GM21737 (cell line): Measurements from ENCODE around the gene SEMA4A.
"Not testable (repeated sequence)": the region's sequence is repeated elsewhere in the genome, so short reads cannot be mapped to it uniquely, and the experiment has no call there.

Source experiments
- ATAC-seq: cut with Tn5 transposase; IDR thresholded peaks from one replicate; pipeline ENCODE4 v1.9.1; 2021; ENCODE audit warnings: mild to moderate bottlenecking, moderate library complexity; ENCODE audit not compliant: unreplicated experiment

The SEMA4A gene

DNA sequence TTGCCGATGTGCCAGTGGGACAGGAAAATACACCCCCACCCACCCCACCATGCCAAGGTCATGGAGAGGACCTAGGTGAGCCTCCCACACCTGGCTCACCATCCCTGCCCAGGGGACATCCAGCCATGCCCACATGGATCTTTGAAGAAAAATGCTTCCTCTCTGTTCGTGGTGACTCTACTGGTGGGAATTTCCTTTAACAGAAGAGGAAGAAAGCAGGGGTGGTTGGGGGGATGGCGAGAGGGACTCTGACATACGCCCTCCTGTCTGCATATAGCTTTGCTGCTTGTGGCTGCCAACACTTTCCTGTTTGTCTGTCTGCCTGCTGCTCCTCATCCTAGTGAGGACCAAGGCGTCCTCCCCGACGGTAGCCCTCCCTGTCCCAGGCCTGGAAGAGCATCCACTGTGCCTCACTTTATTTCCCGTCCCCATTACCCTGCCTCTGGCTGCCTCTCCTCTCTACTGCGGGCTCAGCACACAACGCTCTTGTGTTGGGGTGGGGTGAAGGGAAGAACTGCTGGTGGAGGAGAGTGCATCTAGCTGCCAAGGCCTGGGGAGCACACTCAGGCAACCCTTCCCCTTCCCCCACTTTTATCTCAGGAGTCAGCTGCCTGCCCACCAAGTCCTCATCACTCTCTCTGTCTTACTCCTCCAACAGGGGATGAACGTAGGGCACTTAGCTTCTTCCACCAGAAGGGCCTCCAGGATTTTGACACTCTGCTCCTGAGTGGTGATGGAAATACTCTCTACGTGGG, 2.5 kb downstream of the SEMA4A start:
- no peak for ATAC-seq

DNA sequence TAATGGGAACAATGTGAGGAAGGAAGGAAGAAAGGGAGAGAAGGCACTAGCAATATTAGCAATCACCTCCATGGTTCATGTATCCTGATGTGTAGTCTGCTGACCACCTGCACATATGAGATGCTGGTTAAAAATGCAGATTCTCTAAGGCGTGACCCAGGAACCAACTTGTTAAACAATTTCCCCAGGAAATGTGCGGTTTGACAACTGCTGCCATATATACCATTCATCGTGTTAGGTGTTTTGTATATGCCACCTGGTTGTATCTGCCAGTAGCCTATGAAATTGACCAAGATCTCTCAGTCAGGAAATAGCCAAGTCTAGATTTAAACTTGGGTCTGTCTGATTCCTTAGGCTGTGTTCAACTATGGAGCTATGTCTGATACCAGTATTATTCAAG, 4.1 kb downstream of the SEMA4A start:
- ATAC-seq, result no peak

DNA sequence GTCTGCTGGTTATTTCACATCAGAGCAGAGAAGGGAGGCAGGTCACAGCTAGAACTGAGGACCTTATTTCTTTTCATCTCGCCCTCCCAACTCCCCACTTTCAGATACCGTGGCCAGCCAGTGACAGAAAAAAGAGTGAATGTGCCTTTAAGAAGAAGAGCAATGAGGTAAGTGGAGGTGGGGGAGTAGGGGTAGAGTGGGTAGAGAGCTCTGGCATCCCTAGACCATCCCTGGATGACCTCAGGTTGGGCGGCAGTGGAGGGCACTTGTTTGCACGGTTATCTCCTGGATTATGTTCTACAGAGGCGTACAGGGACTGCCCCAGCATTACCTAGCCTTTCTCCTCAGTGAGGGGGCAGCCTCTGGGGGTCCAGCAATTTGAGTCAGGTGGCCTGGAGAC, 4.6 kb downstream of the SEMA4A start:
- ATAC-seq, result no peak

DNA sequence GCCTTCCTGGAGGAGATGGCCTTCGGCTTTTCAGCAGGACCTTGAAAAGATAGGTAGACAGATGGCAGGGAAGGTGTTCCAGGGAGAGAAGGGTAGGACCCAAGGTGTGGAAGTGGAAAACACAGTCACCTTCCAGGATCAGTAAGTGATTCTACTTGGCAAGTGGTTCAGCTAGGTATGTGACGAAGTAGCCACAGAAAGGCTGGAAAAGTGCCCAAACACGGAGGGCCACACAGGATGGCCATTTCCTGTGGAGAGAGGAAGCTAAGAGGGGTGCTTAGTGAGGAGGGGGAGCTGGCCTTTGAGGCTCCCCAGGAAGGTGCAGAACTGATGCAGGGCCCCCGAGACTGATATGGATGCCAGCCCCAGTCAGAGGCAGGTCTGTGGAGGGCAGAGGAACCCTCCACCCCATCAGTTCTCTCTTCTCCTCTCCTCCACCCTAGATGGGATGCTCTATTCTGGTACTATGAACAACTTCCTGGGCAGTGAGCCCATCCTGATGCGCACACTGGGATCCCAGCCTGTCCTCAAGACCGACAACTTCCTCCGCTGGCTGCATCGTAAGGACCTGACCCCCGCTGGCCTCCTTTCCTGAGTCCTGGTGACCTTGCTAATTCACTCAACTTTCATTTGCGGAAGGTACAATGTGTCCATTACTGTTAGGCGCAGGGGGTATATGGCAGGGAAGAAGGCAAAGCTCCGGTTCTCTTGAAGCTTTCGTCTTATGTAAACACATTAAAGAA, 6.8 kb downstream of the SEMA4A start:
- no peak for ATAC-seq

DNA sequence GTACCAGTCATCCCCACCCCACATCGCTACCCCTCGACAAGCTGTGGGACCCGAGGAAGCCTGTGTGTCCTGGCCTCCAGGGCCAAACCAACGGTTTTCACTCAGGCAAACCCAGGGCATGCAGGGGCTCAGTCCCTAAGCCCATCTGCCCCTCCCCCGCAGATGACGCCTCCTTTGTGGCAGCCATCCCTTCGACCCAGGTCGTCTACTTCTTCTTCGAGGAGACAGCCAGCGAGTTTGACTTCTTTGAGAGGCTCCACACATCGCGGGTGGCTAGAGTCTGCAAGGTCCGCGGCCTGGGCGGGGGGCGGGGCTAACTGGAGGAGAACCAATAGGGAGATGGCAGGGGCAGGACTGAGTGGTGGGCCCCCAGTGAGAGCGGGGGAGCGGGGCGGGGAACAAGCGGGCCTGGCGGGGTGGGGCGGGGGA, 7.4 kb downstream of the SEMA4A start:
- ATAC-seq, result no peak

DNA sequence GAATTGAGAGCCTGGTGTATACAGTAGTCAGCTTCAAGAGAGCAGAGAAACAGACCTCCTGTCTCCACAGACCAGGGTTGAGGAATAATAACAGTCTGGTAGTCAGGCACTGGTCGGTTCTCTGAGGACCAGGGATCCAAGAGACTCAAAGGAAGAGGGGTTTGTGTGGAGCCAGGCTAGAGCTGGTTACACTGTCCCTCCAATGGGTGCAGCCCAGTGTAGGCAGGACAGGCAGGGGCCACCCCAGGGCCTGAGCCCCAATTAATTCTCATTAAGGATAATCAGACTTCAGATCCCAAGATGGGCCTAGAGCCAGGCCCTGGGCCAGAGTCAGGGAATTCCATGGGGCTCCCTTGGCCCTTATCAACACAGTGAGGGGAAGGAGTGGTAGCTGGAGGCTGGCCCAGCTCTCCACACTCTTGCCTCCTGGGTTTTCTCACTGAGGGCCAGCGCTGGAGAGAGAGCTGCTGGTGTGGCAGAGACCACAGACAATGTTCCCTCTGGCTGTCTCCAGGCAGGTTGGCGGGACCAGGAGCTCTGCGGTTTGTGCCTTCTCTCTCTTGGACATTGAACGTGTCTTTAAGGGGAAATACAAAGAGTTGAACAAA, 9.1 kb downstream of the SEMA4A start:
- ATAC-seq, result no peak

DNA sequence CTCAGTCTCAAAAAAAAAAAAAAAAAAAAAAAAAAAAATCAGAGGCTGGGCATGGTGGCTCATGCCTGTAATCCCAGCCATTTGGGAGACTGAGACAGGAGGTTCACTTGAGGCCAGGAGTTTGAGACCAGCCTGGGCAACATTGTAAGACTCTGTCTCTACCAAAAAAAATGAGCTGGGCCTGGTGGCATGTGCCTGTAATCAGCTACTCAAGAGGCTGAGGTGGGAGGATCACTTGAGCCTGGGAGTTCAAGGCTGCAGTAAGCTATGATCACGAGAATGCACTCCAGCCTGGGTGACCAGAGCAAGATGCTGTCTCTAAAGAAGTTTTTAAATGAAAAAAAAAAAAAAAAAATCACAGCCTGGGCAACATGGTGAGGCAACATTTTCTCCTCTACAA, 10.3 kb downstream of the SEMA4A start:
- ATAC-seq, result no peak

DNA sequence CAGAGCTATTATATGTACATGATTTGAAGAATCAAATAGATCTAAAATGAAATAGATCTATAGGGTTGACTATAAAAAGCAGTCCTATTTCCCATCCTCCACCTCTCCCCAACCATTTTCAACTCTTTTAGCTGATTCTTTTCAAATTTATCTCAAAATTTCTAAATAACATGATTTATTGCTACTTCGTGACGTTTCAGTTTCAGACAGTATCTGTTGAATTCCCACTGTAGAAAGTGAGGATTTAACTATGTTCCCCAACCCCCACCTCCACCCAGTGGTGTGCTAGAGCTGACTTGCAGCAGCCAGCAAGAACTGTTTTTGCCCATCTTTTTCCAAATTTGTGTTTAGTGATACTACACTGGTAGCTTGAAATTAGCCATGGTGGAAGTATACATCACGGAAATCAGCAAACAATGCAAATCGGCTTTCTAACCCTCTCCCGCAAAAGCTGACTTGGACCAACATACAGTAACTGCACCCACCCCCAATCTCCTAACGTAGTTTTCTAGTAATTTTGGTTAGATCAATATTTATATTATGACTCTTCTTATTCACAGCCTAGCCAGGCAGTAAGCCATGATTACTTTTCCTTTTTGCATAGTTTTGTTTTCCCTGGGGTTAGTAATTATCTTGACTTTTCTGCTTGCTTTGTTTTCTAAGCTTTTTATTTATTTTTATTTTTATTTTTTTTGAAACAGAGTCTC, 10.9 kb downstream of the SEMA4A start:
- ATAC-seq, result no peak

DNA sequence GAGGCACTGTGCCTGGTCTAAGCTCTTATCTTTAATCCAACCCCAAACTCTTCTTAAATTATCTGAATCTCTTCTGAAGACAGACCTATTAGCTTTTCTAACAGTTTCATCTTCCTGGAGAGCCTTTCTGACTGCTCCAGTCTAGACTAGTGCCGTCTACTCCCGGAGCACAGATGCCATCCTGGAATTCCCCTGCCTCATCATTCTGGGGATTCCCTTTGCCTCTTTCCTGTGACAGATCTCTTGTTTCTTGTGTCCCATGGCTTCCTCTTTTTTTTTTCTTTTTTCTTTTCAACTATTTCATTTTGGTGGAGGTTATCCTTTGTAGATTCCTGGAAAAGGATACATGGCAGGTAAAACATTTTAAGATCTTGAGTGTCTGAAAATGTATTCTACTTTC, 11.7 kb downstream of the SEMA4A start:
- no peak for ATAC-seq

DNA sequence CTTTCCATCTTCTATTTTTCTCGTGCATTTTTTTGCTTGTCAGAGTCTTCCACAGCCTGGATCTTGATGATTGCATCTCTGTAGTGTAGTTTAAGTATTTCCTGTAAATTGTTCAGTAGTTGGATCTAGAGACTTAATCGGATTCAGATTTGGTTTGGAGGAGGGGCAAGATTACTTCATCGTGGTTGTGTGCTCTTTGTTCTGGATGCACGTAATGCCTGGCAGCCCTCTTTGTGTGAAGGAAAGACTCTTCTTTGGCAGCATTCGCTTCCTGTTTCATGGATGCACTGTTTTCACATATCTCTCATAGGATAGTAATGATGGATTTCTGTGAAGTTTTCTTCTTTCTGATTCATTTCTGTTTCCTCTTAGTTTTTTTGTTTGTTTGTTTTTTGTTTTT, 14.2 kb downstream of the SEMA4A start:
- ATAC-seq, result no peak

DNA sequence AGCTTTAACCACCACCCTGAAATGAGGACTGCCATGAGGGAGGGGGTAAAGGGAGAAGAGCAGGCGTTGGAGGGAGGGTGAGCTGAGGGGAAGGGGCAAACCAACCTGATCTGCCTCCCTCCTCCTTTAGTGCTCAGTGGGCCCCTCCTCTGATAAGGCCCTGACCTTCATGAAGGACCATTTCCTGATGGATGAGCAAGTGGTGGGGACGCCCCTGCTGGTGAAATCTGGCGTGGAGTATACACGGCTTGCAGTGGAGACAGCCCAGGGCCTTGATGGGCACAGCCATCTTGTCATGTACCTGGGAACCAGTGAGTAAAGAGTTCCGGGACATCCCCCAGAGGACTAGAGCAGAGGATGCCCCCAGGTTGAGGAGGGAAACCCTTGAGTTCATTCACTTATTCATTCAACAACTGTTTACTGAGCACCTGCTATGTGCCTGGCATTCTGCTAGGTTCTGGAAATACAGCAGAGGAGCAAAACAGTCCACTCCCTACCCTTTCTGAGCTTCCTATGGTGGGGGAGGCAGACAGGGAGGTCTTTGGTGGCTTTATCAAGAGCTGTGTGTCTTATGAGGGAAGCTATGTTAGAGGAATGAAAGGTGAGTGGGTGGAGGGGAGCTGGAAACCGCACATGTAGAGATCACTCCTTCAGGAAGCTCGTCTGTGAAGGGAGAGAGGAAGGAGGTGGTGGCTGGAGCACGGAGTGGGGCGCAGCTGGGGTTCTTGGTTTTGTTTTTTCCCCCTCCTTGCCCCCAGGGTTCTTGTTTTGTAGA, 19.5 kb downstream of the SEMA4A start:
- ATAC-seq, result no peak

DNA sequence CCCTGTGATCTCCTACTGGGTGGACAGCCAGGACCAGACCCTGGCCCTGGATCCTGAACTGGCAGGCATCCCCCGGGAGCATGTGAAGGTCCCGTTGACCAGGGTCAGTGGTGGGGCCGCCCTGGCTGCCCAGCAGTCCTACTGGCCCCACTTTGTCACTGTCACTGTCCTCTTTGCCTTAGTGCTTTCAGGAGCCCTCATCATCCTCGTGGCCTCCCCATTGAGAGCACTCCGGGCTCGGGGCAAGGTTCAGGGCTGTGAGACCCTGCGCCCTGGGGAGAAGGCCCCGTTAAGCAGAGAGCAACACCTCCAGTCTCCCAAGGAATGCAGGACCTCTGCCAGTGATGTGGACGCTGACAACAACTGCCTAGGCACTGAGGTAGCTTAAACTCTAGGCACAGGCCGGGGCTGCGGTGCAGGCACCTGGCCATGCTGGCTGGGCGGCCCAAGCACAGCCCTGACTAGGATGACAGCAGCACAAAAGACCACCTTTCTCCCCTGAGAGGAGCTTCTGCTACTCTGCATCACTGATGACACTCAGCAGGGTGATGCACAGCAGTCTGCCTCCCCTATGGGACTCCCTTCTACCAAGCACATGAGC, 23.3 kb downstream of the SEMA4A start:
- no peak for ATAC-seq

DNA sequence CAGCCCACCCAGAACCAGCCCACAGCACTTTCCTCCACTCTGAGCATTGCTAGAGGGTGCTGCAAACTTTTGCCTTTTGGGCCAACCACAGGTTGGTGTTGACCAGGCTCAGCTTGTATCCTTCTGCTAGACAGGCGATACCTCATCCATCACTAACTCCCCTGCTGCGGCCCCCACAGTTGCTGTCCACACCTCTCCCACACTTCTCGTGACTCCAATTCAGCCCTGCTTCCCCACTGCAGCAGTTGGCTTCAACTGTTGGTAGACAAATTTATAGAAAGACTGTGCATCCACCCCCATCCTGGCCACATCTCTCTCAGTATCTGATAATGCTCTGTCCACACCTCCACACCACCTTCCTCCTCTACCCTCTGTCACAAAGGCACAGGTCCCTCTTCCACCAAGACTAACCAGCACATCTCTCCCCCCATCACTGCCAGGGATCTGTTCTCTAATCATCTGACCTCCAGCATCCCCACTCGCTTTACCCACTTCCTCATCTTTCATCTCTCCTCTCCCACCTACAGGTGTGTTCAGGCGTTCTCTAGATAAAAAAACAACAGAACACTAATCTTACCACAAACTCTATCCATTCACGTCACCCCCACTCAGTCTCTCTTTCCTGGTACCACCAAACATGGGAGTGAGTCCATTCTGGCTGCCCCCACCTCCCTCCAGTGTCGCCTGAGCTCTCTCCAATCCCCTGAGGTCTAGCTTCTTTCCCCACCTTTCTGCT, 24.7 kb downstream of the SEMA4A start:
- ATAC-seq, result no peak

DNA sequence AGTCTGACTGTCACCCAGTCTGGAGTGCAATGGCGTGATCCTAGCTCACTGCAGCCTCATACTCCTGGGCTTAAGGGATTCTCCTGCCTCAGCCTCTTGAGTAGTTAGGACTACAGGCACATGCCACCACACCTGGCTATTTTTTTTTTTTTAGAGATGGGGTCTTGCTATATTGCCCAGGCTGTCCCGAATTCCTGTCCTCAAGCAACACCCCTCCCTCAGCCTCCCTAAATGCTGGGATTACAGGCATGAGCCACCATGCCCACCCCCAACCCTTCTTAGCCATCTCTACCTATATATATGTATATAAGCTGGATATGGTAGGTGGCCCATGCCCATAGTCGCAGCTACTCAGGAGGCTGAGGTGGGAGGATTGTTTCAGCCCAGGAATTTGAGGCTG, 27.1 kb downstream of the SEMA4A start:
- ATAC-seq, result no peak

DNA sequence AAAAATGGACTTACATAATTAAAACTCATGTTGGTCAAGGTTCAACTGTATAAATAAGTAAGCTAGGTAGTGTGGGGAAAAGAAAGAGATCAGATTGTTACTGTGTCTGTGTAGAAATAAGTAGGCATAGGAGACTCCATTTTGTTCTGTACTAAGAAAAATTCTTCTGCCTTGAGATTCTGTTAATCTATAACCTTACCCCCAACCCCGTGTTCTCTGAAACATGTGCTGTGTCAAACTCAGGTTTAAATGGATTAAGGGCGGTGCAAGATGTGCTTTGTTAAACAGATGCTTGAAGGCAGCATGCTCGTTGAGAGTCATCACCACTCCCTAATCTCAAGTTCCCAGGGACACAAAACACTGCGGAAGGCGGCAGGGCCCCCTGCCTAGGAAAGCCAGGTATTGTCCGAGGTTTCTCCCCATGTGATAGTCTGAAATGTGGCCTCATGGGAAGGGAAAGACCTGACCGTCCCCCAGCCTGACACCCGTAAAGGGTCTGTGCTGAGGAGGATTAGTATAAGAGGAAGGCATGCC, 28.1 kb downstream of the SEMA4A start:
- ATAC-seq, result not testable (repeated sequence)

DNA sequence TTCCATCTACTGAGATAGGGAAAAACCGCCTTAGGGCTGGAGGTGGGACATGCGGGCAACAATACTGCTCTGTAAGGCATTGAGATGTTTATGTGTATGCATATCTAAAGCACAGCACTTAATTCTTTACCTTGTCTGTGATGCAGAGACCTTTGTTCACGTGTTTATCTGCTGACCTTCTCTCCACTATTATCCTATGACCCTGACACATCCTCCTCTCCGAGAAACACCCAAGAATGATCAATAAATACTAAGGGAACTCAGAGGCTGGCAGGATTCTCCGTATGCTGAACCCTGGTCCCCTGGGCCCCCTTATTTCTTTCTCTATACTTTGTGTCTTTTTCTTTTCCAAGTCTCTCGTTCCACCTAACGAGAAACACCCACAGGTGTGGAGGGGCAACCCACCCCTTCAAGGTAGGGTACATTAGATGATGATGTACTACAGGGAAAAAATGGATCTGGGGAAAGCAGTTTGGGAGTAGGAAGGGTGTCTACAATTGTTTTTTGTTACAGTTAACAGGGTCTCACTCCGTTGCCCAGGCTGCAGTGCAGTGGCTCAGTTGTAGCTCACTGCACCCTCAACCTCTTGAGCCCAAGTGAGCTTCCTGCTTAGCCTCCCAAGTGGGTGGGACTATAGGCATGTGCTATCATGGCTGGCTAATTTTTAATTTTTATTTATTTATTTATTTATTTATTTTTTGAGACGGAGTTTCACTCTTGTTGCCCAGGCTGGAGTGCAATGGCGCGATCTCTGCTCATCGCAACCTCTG, 28.8 kb downstream of the SEMA4A start:
- not testable (repeated sequence) for ATAC-seq

DNA sequence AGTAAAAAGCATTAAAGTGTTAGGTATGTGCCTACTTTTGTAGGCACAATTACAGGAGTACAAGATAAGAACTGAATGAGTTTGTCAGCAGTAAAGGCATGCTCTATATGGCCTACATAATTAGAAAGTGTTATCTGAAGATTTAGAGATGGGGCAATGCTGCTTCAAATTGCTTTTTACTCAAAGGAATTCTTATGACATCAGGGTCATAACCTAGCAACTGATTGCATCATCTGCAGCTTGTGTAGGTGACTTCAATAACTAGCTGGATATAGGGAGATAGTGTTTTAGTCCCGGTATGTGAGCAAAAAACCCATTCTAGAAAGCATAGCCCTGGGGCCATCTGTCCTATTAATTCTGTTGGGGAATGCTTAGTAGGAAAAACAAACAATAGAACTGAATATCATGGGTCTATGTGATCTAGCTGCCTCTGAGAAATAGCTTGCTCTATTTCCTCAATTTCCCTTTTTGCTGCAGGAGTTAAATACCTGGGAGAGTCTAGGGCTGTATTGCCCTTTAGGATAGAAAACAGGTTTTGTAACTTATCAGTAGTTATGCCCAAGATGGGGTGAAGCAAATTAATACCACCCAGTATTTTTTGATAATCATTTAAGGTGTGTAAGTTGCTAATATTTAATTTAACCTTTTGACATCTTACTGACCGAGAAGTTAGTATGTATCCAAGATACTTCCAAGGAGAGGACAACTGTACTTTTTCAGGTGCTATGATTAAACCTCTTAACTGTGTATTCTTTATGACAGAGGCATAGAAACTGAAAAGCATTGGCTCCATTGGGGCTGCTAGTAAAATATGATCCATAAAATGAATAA, 33.2 kb downstream of the SEMA4A start:
- not testable (repeated sequence) for ATAC-seq

DNA sequence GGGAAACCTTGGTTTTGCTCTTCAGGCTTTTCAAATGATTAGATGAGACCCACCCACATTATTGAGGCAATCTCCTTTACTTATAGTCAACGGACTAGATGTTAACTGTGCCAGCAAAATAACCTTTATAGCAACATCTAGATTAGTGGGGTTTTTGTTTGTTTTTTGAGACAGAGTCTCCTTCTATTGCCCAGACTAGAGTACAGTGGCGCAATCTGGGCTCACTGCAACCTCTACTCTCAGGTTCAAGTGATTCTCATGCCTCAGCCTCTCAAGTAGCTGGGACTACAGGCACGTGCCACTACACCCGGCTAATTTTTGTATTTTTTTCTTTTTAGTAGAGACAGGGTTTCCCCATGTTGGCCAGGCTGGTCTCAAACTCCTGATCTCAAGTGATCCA, 36.9 kb downstream of the SEMA4A start:
- not testable (repeated sequence) for ATAC-seq
